Activated naive CD4-positive, alpha-beta T cell treated with anti-CD3 and anti-CD28 coated beads for 36 hours (primary cell): ENCODE measurements around the gene CNIH4. TPM values are rescaled to one million over a fixed set of nuclear protein-coding genes. Genes with fewer than 3 reads are reported as not detected.
"Not testable (repeated sequence)": the region's sequence is repeated elsewhere in the genome, so short reads cannot be mapped to it uniquely, and the experiment has no call there.

ENCODE experiments used
- CTCF ChIA-PET: fragments of 350-600 bp; sonication (Branson Sonifier 250); formaldehyde crosslinking; loops from one replicate; lab custom pipeline; 2021; ENCODE audit warnings: antibody characterized with exemption; lab: Charles Lee
- DNase-seq: peaks from one replicate; pipeline ENCODE4 v3.0.0-alpha.2; 2020
- H3K27ac Mint-ChIP-seq: one replicate; pipeline ENCODE4 v1.8.0; 2021; ENCODE audit warnings: mild to moderate bottlenecking, mixed read lengths
- H3K27me3 Mint-ChIP-seq: one replicate; pipeline ENCODE4 v1.8.0; 2021; ENCODE audit warnings: low read depth, mixed read lengths
- H3K36me3 Mint-ChIP-seq: one replicate; pipeline ENCODE4 v1.8.0; 2021; ENCODE audit warnings: low read depth, mixed read lengths
- H3K4me1 Mint-ChIP-seq: one replicate; pipeline ENCODE4 v1.8.0; 2021; ENCODE audit warnings: low read depth, mixed read lengths
- H3K4me3 Mint-ChIP-seq: one replicate; pipeline ENCODE4 v1.8.0; 2021; ENCODE audit warnings: mild to moderate bottlenecking, moderate library complexity, mixed read lengths
- H3K9me3 Mint-ChIP-seq: one replicate; pipeline ENCODE4 v1.8.0; 2021; ENCODE audit warnings: mixed read lengths
- intact Hi-C: fragments of 100-400 bp; cut with micrococcal nuclease; formaldehyde crosslinking; loops from one replicate; pipeline ENCODE4 v1.15.1; 2023
- total RNA-seq, 2 experiments: library from RNA; stranded (reverse); gene quantifications; one replicate each; pipeline ENCODE4 v1.2.3, GENCODE V29; 2021

CNIH4 gene
- total RNA-seq: 10 to 100 TPM; 34.7 to 35.1 TPM

DNA sequence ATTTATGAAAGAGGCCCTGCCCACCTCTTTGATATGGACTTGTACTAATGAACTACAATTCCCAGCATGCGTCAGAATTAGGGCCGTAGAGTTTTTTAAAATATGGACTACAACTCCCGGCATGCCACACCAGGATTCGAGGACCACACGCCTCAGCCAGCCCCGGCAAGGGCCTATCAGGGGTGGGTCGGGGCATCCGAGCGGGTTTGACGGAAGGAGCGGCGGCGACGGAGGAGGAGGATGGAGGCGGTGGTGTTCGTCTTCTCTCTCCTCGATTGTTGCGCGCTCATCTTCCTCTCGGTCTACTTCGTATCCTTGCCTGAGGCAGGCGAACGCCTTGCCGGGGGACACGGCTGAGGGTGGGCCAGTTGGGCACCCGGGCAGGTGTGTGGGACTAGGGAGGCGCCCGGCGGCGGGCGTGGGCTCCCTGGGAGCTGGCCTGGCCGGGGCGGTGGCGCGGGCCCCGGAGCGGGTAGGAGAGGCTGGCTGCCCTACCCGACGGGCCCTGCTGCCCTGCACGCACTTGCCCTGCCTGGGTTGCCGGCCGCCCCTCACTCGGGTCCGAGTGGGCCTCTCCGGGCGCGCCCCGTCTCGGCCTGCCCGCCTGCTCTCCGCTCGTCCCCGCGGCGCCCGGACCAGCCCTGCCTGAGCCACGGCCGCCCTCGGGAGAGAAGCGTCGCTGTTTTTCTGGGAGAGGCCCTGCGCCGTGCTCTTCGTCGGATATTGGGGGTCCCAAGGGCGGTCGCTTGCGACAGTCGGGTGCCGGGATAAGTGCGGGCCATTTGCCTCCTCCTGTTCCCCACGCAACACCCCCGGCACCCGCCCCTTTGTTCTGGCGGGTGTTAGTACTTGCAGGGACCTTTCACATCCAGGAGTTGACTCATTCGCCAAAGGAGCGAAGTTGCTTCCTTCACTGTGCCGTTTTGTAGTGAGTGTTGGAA, at the start of gene CNIH4:
Gene CNIH4 (plus strand): TSS at position 195 of the 941 bp plus-strand sequence. CDS start 46 bp downstream, at position 241.
- Mint-ChIP-seq H3K4me1 (peaks cover 31% of the 10 kb centered on the region), H3K9me3 (no peaks in the 10 kb centered on the region)
- CTCF ChIA-PET: interaction anchor here (0.9 to 1.6 kb wide), 4 partner anchors 30 to 241 kb away, joined by 3 to 6 read pairs (median 3); no protein-coding TSS in a partner anchor

DNA sequence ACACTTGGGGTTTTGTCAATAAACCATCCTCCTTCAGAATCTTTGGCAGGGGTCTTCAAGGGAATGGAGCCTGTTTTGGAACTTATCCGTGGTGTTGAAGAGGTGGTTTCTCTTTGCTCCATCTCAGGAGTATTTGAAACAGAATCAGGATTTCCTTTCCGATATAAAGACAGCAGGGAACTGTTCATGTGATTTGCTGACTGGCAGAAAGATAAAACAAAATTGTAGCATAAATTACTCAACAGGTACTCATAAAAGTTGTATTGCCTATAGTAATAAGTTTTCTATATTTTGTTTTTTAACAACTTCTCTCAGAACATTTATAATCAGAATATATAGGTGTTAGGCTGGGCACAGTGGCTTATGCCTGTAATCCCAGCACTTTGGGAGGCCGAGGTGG, 48.6 kb upstream of the CNIH4 start:
- Mint-ChIP-seq H3K27me3 (no peaks in the 10 kb centered on the region), H3K4me1 (no peaks in the 10 kb centered on the region), H3K4me3 (no peak overlapping the region), H3K27ac (no peak overlapping the region), H3K36me3 (peaks cover 17% of the 10 kb centered on the region), H3K9me3 (no peaks in the 10 kb centered on the region)
- CTCF ChIA-PET: no interaction called here
- intact Hi-C loops: no loop called here
- no peak for DNase-seq

More for the DNA sequence above, at the start of gene CNIH4:
- Mint-ChIP-seq H3K27me3 (no peaks in the 10 kb centered on the region), H3K27ac (peak within 1 kb of the TSS; percentile 86), H3K4me3 (peak within 1 kb of the TSS; percentile 89), H3K36me3 (peaks cover 2% of the 10 kb centered on the region)
- intact Hi-C loops: loop anchor here (1.0 to 2.0 kb wide), 6 partner anchors 16 to 510 kb away; partner anchors contain the start of genes FBXO28 and NVL
- peak; percentile 94 for DNase-seq

DNA sequence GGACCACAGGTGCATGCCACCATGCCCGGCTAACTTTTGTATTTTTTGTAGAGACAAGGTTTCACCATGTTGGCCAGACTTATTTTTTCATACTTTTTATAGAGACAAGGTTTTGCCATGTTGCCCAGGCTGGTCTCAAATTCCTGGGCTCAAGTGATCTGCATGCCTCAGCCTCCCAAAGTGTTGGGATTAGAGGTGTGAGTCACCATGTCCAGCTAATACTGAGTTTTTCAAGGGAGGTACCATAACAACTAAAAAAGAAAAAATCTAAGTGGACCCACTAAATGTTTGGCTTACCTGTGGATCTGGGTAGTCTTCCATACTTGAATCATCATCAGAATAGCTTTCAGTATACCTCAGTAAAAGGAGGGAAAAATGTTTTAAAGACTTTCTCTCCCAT, 45.2 kb upstream of the CNIH4 start:
- peaks cover 24% of the 10 kb centered on the region for H3K36me3 Mint-ChIP-seq
- intact Hi-C loops, H3K9me3 Mint-ChIP-seq, H3K4me3 Mint-ChIP-seq, H3K4me1 Mint-ChIP-seq, H3K27ac Mint-ChIP-seq, DNase-seq, H3K27me3 Mint-ChIP-seq: not testable (repeated sequence)
- CTCF ChIA-PET: interaction anchor here (1.8 kb wide), 1 partner anchor 26 kb away, joined by 4 read pairs; no protein-coding TSS in a partner anchor

DNA sequence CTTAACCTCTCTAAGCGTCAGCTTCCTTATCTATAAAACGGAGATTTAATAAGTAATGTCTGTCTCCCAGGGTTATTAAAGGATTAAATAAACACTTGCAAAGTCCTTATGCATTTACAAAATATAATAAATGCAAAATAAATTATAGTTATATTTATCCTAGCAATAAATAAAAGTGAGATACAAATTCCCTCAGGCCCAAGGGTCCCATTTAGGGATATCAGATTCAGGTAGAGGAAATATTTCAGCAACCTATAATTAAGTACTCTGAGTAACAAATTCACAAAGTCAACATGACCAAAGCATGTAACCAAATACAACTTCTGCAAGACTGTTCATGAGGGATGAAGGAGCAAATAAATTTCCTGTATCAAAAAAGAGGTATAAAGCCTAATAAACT, 44.7 kb upstream of the CNIH4 start:
- DNase-seq: no peak
- no peaks in the 10 kb centered on the region for H3K9me3 Mint-ChIP-seq
- peaks cover 22% of the 10 kb centered on the region for H3K36me3 Mint-ChIP-seq
- H3K4me3 Mint-ChIP-seq: no peak overlapping the region
- no peaks in the 10 kb centered on the region for H3K27me3 Mint-ChIP-seq
- no peaks in the 10 kb centered on the region for H3K4me1 Mint-ChIP-seq
- no peak overlapping the region for H3K27ac Mint-ChIP-seq
- intact Hi-C loops: no loop called here
- CTCF ChIA-PET: interaction anchor here (1.8 kb wide), 1 partner anchor 27 kb away, joined by 4 read pairs; no protein-coding TSS in a partner anchor

DNA sequence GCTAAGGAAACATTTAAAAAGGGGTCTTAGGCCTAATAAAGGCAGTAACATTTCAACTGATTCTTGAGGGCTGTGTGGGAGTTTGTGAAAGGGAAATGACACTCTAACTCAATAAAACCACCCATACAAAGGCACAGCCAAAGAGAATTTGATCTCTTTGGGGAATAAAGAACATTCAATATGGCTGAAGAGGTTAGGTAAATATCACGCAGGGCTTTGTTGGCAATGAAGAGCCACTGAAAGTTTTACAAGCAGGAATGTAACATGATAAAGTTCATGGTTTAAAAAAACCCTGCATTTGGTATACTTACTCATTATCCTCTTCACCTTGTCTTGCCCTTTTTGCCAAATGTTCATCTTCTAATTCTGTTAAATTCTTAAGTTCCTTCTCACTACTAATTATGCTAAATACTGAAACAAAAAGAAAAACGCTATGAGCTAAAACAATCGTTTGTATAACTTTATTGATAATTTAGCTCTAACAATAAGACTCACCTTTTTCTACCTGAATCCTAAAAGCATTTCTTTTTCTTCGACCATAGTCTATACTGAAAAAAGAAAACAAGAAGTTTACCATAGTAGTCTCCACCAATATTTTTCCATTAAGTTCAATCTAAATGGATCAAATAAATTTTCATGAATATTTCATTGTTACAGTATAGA, 39.2 kb upstream of the CNIH4 start:
- Mint-ChIP-seq H3K36me3 (peaks cover 18% of the 10 kb centered on the region), H3K4me1 (peaks cover 5% of the 10 kb centered on the region), H3K9me3 (no peaks in the 10 kb centered on the region), H3K27me3 (no peaks in the 10 kb centered on the region), H3K4me3 (no peak overlapping the region), H3K27ac (no peak overlapping the region)
- DNase-seq: no peak
- intact Hi-C loops: no loop called here
- CTCF ChIA-PET: no interaction called here

DNA sequence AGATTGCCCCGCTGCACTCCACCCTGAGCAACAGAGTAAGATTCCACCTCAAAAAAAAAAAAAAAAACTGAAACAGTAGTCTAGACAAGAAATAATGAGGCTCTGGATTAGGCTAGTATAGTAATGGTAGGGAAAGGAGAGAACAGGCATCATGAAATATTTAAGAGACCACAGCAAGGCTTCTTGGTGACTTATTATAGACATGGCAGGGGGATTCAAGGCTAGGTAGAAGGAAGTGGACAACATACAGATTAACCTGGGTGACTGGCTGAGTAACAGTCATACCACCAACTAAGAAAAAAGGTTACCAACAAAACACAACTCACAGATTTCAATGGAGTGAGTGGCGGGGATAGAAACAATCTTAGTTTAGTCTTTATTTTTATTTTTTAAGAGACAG, 35.0 kb upstream of the CNIH4 start:
- Mint-ChIP-seq H3K27ac (no peak overlapping the region), H3K36me3 (peaks cover 10% of the 10 kb centered on the region), H3K9me3 (no peaks in the 10 kb centered on the region), H3K4me3 (no peak overlapping the region), H3K4me1 (peaks cover 12% of the 10 kb centered on the region), H3K27me3 (no peaks in the 10 kb centered on the region)
- no peak for DNase-seq
- intact Hi-C loops: no loop called here
- CTCF ChIA-PET: interaction anchor here (0.6 to 1.2 kb wide), 3 partner anchors 9 to 1624 kb away, joined by 3 to 4 read pairs (median 3); no protein-coding TSS in a partner anchor

DNA sequence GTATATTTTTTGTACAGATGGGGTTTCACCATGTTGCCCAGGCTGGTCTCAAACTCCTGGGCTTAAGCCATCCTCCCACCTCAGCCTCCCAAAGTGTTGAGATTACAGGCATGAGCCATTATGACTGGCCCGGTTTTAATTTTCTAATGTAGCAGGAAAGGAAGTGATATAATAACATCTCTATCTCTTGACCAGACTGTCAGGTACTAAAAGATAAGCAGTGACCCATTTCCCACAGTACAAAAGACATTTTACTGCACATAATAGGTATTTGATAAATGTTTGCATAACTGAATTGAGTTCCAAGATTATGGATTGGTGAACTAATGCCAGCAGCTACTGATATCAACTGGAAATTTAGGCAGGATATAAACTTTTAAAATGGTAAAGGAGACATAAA, 30.7 kb upstream of the CNIH4 start:
- no peak overlapping the region for H3K4me3 Mint-ChIP-seq
- no peak overlapping the region for H3K27ac Mint-ChIP-seq
- no peaks in the 10 kb centered on the region for H3K9me3 Mint-ChIP-seq
- peaks cover 6% of the 10 kb centered on the region for H3K36me3 Mint-ChIP-seq
- DNase-seq: no peak
- no peaks in the 10 kb centered on the region for H3K27me3 Mint-ChIP-seq
- H3K4me1 Mint-ChIP-seq: peaks cover 30% of the 10 kb centered on the region
- intact Hi-C loops: no loop called here
- CTCF ChIA-PET: no interaction called here

DNA sequence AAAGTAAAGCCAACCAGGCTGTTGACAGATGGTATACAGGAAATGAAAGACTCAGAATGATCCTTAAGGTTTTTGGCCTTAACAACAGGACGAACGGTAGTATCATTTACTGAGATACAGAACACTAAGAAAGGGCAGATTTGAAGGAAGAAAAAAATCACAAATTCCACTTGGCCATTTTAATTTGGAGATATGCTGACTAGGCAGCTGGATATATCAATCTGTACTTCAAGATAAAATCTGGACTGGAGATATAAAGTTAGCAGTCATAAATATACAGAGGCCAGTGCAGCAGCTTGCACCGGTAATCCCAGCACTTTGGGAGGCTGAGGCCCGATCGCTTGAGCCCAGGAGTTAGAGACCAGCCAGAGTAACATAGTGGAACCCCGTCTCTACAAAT, 28.0 kb upstream of the CNIH4 start:
- intact Hi-C loops: no loop called here

DNA sequence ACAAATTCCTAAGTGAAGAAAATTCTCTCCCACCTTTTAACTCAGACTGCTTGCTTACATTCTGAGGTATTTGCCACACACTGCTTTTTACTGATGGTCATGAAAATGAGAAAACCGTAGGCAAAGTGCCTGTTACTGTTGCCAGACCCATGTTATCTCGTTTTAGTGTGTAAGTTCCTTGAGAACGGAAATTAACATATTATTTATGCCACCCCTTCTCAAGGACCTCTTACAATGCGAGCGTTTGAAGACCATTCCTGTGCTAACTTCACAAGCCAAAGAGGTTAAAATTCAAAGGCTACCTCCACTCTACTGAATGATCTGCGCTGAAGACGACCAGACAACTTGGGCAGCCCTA, 27.2 kb upstream of the CNIH4 start:
- Mint-ChIP-seq H3K9me3 (no peaks in the 10 kb centered on the region), H3K4me3 (peak overlapping the region; percentile 98), H3K36me3 (peaks cover 4% of the 10 kb centered on the region), H3K27me3 (no peaks in the 10 kb centered on the region), H3K4me1 (peaks cover 37% of the 10 kb centered on the region), H3K27ac (peak overlapping the region; percentile 98)
- no peak for DNase-seq
- CTCF ChIA-PET: interaction anchor here (0.6 to 1.3 kb wide), 5 partner anchors 23 to 213 kb away, joined by 3 to 6 read pairs (median 3); no protein-coding TSS in a partner anchor
- intact Hi-C loops: no loop called here

More for the DNA sequence above, 28.0 kb upstream of the CNIH4 start:
- H3K27me3 Mint-ChIP-seq: no peaks in the 10 kb centered on the region
- peak overlapping the region; percentile 46 for H3K4me3 Mint-ChIP-seq
- no peak overlapping the region for H3K27ac Mint-ChIP-seq
- H3K9me3 Mint-ChIP-seq: no peaks in the 10 kb centered on the region
- DNase-seq: no peak
- peaks cover 4% of the 10 kb centered on the region for H3K36me3 Mint-ChIP-seq
- CTCF ChIA-PET: no interaction called here
- H3K4me1 Mint-ChIP-seq: peaks cover 30% of the 10 kb centered on the region

DNA sequence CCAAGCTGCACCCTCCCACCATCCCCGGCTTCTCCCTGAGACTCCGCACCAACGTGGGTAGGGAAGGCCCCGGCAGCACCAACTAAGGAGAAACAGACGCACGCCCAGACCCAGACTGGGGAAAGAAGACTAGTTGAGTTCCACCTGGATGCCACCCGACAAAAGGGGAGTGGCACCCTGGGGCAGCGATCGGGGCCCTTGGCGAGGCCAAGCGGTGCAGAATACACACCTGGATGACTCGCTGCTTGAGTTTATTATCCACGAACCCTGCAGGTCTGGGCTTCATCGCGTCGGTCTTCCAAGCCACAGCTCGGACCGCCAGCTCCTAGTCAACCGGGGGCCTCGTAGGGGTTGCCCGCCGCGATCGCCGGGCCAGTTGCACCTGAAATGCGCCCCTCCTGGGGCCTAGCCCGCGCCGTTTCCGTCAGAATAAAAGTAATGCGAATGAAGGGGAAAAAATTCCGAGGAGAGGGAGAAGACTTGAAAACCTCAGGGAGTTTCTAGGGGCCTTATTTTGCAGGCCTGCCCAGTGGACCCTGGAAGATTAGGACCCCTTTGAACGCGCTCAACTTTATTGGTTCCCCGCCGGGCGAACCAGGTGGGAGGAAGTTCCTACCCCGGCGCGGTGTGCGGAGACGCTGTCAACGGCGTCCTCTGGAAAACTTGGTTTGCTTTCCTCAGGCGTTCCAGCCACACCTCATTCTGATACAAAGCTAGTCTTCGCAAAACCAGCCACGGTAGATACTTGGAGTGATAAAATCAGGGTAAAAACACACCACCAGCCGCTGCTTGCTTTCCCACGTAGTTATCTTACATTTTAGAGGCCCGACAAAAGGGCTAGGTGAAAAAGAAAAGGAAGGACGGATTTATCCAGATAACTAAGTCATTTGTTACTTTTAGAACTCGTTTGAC, 26.6 kb upstream of the CNIH4 start, which contains the start of gene NVL:
Gene NVL (minus strand): TSS at position 331 of the 912 bp plus-strand sequence. CDS start 45 bp downstream, at position 286.
- Mint-ChIP-seq H3K4me3 (peak within 1 kb of the TSS; percentile 98), H3K27me3 (no peaks in the 10 kb centered on the region), H3K4me1 (peaks cover 38% of the 10 kb centered on the region), H3K9me3 (no peaks in the 10 kb centered on the region), H3K27ac (peak within 1 kb of the TSS; percentile 98), H3K36me3 (peaks cover 2% of the 10 kb centered on the region)
- CTCF ChIA-PET: interaction anchor here (0.6 to 1.3 kb wide), 5 partner anchors 22 to 214 kb away, joined by 3 to 6 read pairs (median 3); no protein-coding TSS in a partner anchor
- peak; percentile 89 for DNase-seq
- intact Hi-C loops: loop anchor here (1.0 to 10.0 kb wide), 7 partner anchors 26 to 1195 kb away; partner anchors contain the start of gene CNIH4

DNA sequence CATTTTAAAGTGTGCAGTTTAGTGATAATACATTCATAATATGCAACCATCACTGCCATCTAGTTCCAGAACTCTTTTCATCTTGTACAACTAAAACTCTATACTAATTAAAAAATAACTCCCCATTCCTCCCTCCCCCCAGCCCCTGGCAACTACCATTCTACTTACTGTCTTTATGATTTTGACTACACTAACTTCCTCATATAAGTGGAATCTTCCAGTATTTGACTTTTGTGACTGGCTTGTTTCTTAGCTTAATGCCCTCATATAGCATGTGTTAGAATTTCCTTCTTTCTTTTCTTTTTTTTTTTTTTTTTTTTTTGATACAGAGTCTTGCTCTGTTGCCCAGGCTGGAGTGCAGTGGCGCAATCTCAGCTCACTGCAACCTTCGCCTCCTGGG, 25.4 kb upstream of the CNIH4 start:
- intact Hi-C loops: loop anchor here (2.0 to 10.0 kb wide), 3 partner anchors 339 to 1197 kb away; no protein-coding TSS in a partner anchor
- no peak overlapping the region for H3K4me3 Mint-ChIP-seq
- no peak for DNase-seq
- H3K27ac Mint-ChIP-seq: no peak overlapping the region
- H3K27me3 Mint-ChIP-seq: no peaks in the 10 kb centered on the region
- H3K9me3 Mint-ChIP-seq: no peaks in the 10 kb centered on the region
- peaks cover 38% of the 10 kb centered on the region for H3K4me1 Mint-ChIP-seq
- CTCF ChIA-PET: interaction anchor here (0.5 to 0.7 kb wide), 2 partner anchors 9 to 496 kb away, joined by 4 to 5 read pairs; no protein-coding TSS in a partner anchor
- H3K36me3 Mint-ChIP-seq: no peaks in the 10 kb centered on the region
